HG02973 (cell line): ENCODE data around the gene SLC29A1.
"Not testable (repeated sequence)": the region's sequence is repeated elsewhere in the genome, so short reads cannot be mapped to it uniquely, and the experiment has no call there.

Source experiments
- ATAC-seq: cut with Tn5 transposase; IDR thresholded peaks from one replicate; pipeline ENCODE4 v1.9.1; 2021; ENCODE audit warnings: moderate library complexity; ENCODE audit not compliant: unreplicated experiment

SLC29A1 gene

GRCh38 chr6:44193307-44193910, 30.0 kb upstream of the SLC29A1 start:
- no peak for ATAC-seq

- ATAC-seq = no peak
Observed at GRCh38 chr6:44194326-44194725, 29.1 kb upstream of the SLC29A1 start.

- not testable (repeated sequence) for ATAC-seq
Observed at GRCh38 chr6:44196351-44196750, 27.0 kb upstream of the SLC29A1 start.

GRCh38 chr6:44198684-44199083, 24.7 kb upstream of the SLC29A1 start:
- no peak for ATAC-seq

- ATAC-seq = no peak
Observed at GRCh38 chr6:44199883-44200282, 23.5 kb upstream of the SLC29A1 start.

GRCh38 chr6:44201200-44201599, 22.2 kb upstream of the SLC29A1 start:
- ATAC-seq = no peak

GRCh38 chr6:44201638-44202303, 21.6 kb upstream of the SLC29A1 start:
- no peak for ATAC-seq

GRCh38 chr6:44202332-44202971, 20.9 kb upstream of the SLC29A1 start:
- no peak for ATAC-seq

- no peak for ATAC-seq
Observed at GRCh38 chr6:44202972-44203750, 20.2 kb upstream of the SLC29A1 start.

- no peak for ATAC-seq
Observed at GRCh38 chr6:44203955-44204354, 19.4 kb upstream of the SLC29A1 start.

GRCh38 chr6:44207966-44208365, 15.4 kb upstream of the SLC29A1 start:
- ATAC-seq = no peak

- no peak for ATAC-seq
Observed at GRCh38 chr6:44211284-44211683, 12.1 kb upstream of the SLC29A1 start.

GRCh38 chr6:44214307-44214706, 9.1 kb upstream of the SLC29A1 start:
- no peak for ATAC-seq

GRCh38 chr6:44216677-44217331, 6.6 kb upstream of the SLC29A1 start, which contains the start of gene MYMX:
Gene MYMX, plus strand, starts transcription at chr6:44216926. Its CDS starts 546 bp downstream, at chr6:44217472.
- ATAC-seq = no peak

GRCh38 chr6:44217332-44218143, 5.9 kb upstream of the SLC29A1 start:
- no peak for ATAC-seq

- ATAC-seq = peak; percentile 41
Observed at GRCh38 chr6:44219053-44219814, 4.2 kb upstream of the SLC29A1 start.

GRCh38 chr6:44219815-44220784, 3.3 kb upstream of the SLC29A1 start:
- no peak for ATAC-seq

GRCh38 chr6:44220913-44221290, 2.5 kb upstream of the SLC29A1 start:
- no peak for ATAC-seq
